Kidney (tissue), 14 donors: ENCODE results near the gene IFT27. TPM values are rescaled to one million over a fixed set of nuclear protein-coding genes. Genes with fewer than 3 reads are reported as not detected.

ENCODE experiments used
- DNase-seq, 5 donors: peaks; one replicate each; pipeline ENCODE4 v3.0.0-alpha.2; 2013 to 2020
- FAIRE-seq: peaks from 2 replicates; lab custom pipeline; 2012; peaks lifted over from hg19 to GRCh38; lab: Jason Lieb, UNC
- H3K27ac ChIP-seq, 2 donors: one replicate each; pipeline ENCODE4 v1.7.0; 2013; ENCODE audit warnings: low read depth in 2 of 2, low read length in 2 of 2, inconsistent platforms in 1 of 2
- H3K27me3 ChIP-seq: one replicate; pipeline ENCODE4 v1.7.1; 2013; ENCODE audit warnings: low read length, inconsistent platforms; ENCODE audit not compliant: control insufficient read depth, insufficient read depth
- H3K36me3 ChIP-seq, 3 donors: one replicate each; pipeline versions ENCODE4 v1.7.0 to v1.7.1; 2013; ENCODE audit warnings: low read length in 3 of 3, control low read depth in 1 of 3, inconsistent platforms in 1 of 3; ENCODE audit not compliant: insufficient read depth in 3 of 3, control insufficient read depth in 2 of 3
- H3K4me1 ChIP-seq, 3 donors: one replicate each; pipeline versions ENCODE4 v1.7.0 to v1.7.1; 2013; ENCODE audit warnings: low read length in 3 of 3, inconsistent platforms in 1 of 3, low read depth in 1 of 3; ENCODE audit not compliant: control insufficient read depth in 2 of 3, insufficient read depth in 2 of 3
- H3K4me3 ChIP-seq, 3 donors: one replicate each; pipeline versions ENCODE4 v1.7.0 to v1.8.1; 2013; ENCODE audit warnings: low read length in 3 of 3, control low read depth in 1 of 3, inconsistent platforms in 1 of 3
- H3K9ac ChIP-seq, 3 donors: one replicate each; pipeline versions ENCODE4 v1.7.0 to v1.7.1; 2013; ENCODE audit warnings: low read length in 3 of 3, control low read depth in 1 of 3, inconsistent platforms in 1 of 3
- H3K9me3 ChIP-seq, 3 donors: one replicate each; pipeline versions ENCODE4 v1.7.0 to v1.7.1; 2013; ENCODE audit warnings: low read length in 3 of 3, control low read depth in 1 of 3, inconsistent platforms in 1 of 3; ENCODE audit not compliant: control insufficient read depth in 2 of 3, insufficient read depth in 1 of 3
- intact Hi-C: fragments of 100-400 bp; cut with DNase I; formaldehyde crosslinking; loops from one replicate; pipeline ENCODE4 v1.11.1; 2022
- polyA plus RNA-seq: library from polyadenylated mRNA; stranded (reverse); fragments of 350-450 nt; fragmentation: Illumina TruSeq; extraction: RNeasy Lipid Tissue Mini Kit (QIAGEN cat#74804); gene quantifications from one replicate; pipeline ENCODE4 v1.2.3, GENCODE V29; 2014; ENCODE audit warnings: low read depth, low replicate concordance; ENCODE audit not compliant: insufficient read depth
- total RNA-seq: library from RNA; stranded (reverse); fragmentation: NEBNext Ultra II Directional; extraction: Animal tissue kit (Norgen Biotek cat#: 25700); gene quantifications from one replicate; pipeline ENCODE4 v1.2.1, GENCODE V29; 2021
- TF ChIP-seq, protein P1 (sequence below): IDR thresholded peaks from 3 replicates; pipeline ENCODE4 v1.5.1; 2012; ENCODE audit warnings: mild to moderate bottlenecking, moderate library complexity, borderline replicate concordance; ENCODE audit not compliant: insufficient read depth; ENCODE audit errors: extremely low read depth
- donor health status: control.
- donor health status: control.
- donor health status: control.
- donor health status: control.
- donor health status: control.
- donor health status: DM: yes; HTN: yes; CAD: no.
- donor health status: Normal renal cell carcinoma (clear cell type).

IFT27 gene
- total and polyA plus RNA-seq, 2 donors from 2014 or later: 33.1 to 52.7 TPM

DNA sequence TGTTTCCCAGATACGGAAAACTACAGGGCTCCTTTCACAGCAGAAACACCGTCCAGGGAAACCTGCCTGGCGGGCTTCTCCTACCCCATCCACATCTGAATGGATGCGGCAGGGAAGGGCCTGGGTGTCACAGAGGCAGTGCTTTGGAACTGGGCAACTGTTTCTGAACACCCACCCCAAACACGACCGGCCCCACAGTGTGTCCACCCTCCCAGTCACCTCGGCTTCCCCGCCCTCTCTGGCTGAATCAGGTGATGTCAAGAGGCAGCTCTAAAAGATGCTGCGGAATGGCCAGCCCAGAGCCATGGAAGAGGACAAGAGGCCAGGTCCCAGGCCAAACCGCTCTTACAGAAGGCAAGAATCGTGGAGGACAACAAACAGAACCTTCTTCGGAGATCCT, 22.0 kb downstream of the IFT27 start:
- FAIRE-seq (no peak), DNase-seq (no peak)
- Histone ChIP-seq H3K4me3 (no peak overlapping the region), H3K27ac (no peak overlapping the region), H3K27me3 (no peaks in the 10 kb centered on the region), H3K9ac (no peak overlapping the region), H3K36me3 (no peaks in the 10 kb centered on the region), H3K9me3 (no peaks in the 10 kb centered on the region), H3K4me1 (no peaks in the 10 kb centered on the region)
- TF ChIP-seq, protein P1, sequence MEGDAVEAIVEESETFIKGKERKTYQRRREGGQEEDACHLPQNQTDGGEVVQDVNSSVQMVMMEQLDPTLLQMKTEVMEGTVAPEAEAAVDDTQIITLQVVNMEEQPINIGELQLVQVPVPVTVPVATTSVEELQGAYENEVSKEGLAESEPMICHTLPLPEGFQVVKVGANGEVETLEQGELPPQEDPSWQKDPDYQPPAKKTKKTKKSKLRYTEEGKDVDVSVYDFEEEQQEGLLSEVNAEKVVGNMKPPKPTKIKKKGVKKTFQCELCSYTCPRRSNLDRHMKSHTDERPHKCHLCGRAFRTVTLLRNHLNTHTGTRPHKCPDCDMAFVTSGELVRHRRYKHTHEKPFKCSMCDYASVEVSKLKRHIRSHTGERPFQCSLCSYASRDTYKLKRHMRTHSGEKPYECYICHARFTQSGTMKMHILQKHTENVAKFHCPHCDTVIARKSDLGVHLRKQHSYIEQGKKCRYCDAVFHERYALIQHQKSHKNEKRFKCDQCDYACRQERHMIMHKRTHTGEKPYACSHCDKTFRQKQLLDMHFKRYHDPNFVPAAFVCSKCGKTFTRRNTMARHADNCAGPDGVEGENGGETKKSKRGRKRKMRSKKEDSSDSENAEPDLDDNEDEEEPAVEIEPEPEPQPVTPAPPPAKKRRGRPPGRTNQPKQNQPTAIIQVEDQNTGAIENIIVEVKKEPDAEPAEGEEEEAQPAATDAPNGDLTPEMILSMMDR: no peak
- intact Hi-C loops: no loop called here

DNA sequence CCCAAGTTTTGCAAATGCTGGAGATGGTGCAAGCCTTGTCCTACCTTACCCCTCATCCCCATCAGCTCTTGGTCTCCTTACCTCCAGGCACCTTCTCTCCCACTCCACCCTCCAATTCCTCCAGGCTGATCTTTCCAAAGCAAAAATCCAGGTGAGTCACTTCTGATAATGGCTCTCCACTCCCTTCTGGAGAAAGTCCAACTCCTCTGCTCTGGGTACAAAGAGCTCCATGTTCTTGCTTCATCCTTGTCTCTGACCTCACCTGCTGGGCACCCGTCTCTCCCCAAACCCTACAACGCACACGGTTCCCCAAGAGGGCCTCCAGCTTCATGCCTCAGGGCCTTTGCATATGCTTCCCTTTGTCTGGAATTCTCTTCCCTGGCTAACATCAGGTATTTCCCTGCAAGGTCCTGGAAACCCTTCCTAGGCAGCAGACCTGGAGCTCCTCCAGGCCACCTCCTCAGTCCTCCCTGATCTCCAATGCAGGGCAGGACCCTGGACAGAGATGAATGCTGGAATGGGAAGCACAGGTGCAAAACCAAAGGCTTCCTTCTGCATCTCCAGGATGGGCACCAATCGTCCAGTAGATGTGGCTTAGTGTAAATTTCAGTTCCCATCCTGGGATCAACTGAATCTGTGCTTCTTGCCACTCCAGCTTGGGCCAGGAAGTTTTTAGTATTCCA, 22.7 kb downstream of the IFT27 start:
- DNase-seq (peak in 4 of 5 donors; percentile 4 to 50 (median 36)), FAIRE-seq (no peak)
- Histone ChIP-seq H3K36me3 (no peaks in the 10 kb centered on the region), H3K4me1 (no peaks in the 10 kb centered on the region), H3K9ac (no peak overlapping the region), H3K27me3 (no peaks in the 10 kb centered on the region), H3K27ac (no peak overlapping the region), H3K9me3 (no peaks in the 10 kb centered on the region), H3K4me3 (no peak overlapping the region)
- intact Hi-C loops: no loop called here
- TF ChIP-seq, protein P1: no peak

DNA sequence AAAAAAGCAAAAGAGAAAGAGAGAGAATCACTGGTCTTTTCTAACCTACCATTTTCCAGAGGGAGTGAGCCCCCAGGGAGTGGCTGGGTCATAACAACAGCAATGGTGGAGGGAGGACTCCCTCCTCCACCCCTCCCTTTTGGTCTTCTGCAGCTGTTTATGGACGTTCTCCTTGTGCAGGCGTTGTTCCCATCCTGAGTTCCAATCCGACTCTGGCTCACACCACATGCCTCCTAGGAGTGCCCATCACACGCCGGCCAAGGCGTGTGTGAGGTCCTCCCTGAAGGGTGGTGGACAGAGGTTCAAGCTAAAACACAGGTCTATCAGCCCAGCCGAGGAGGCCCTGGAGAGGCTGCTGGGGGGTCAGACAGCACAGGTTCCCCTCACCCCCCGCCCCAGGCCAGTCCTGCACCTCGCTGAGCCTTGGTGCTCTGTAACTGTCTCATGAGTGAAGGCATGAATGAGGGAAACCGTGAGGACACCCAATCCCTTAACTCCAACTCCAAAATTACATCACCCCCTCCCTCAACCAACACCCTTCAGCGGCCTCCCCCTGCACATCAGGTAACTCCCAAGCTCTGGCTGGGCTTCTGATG, 29.4 kb downstream of the IFT27 start:
- H3K36me3 ChIP-seq: no peaks in the 10 kb centered on the region
- TF ChIP-seq, protein P1: no peak
- no peaks in the 10 kb centered on the region for H3K4me1 ChIP-seq
- no peak overlapping the region for H3K27ac ChIP-seq
- intact Hi-C loops: no loop called here
- DNase-seq (peak in 1 of 5 donors; percentile 39), FAIRE-seq (no peak)
- H3K27me3 ChIP-seq: no peaks in the 10 kb centered on the region
- H3K9ac ChIP-seq: no peak overlapping the region
- no peaks in the 10 kb centered on the region for H3K9me3 ChIP-seq
- H3K4me3 ChIP-seq: no peak overlapping the region
